CD4-positive, alpha-beta T cell (primary cell): Measurements from ENCODE around the gene CEACAM16. TPM values are rescaled to one million over a fixed set of nuclear protein-coding genes. Genes with fewer than 3 reads are reported as not detected.
A peak's percentile ranks its signal among the peaks of the same experiment; 100 is the strongest.

Source experiments
- ATAC-seq: fragments of 200-7000 bp; cut with Tn5 transposase; one replicate; pipeline ENCODE4 v1.10.0; 2022; ENCODE audit warnings: mild to moderate bottlenecking; ENCODE audit not compliant: poor library complexity
- CTCF ChIA-PET: fragments of 350-600 bp; sonication (Branson Sonifier 250); formaldehyde crosslinking; loops from one replicate; lab custom pipeline; 2021; ENCODE audit warnings: antibody characterized with exemption, inconsistent platforms; lab: Charles Lee
- POLR2A ChIA-PET: fragments of 350-600 bp; sonication (Branson Sonifier 250); formaldehyde crosslinking; loops from one replicate; lab custom pipeline; 2021; ENCODE audit warnings: antibody characterized with exemption, inconsistent platforms; lab: Charles Lee
- DNase-seq, 14 experiments: peaks; one replicate each; pipeline ENCODE4 v3.0.0-alpha.2; 2013 to 2020; ENCODE audit warnings: mixed read lengths in 2 of 14
- H3K27ac ChIP-seq, 2 donors: one replicate each; pipeline versions ENCODE4 v1.5.1 to v1.7.0; 2013; ENCODE audit warnings: low read length in 2 of 2, low read depth in 1 of 2, mild to moderate bottlenecking in 1 of 2
- H3K27me3 ChIP-seq, 2 experiments: 1 replicate in 1 of 2; 2 replicates in 1 of 2; pipeline versions ENCODE4 v1.6.1 to v1.7.0; 2013; ENCODE audit warnings: low read length in 2 of 2, control low read depth in 1 of 2, mild to moderate bottlenecking in 1 of 2, moderate library complexity in 1 of 2; ENCODE audit not compliant: insufficient read depth in 2 of 2, control insufficient read depth in 1 of 2
- H3K36me3 ChIP-seq: one replicate; pipeline ENCODE4 v1.6.1; 2013; ENCODE audit warnings: low read length, control low read depth; ENCODE audit not compliant: insufficient read depth
- H3K4me1 ChIP-seq: one replicate; pipeline ENCODE4 v1.6.1; 2013; ENCODE audit warnings: low read length, control low read depth; ENCODE audit not compliant: insufficient read depth
- H3K4me3 ChIP-seq: one replicate; pipeline ENCODE4 v1.5.1; 2013; ENCODE audit warnings: mild to moderate bottlenecking, low read length, moderate library complexity
- H3K9me3 ChIP-seq, 2 experiments: 1 replicate in 1 of 2; 2 replicates in 1 of 2; pipeline versions ENCODE4 v1.6.1 to v1.7.0; 2013; ENCODE audit warnings: low read length in 2 of 2, mild to moderate bottlenecking in 2 of 2, control low read depth in 1 of 2, moderate library complexity in 1 of 2; ENCODE audit not compliant: control insufficient read depth in 1 of 2, insufficient read depth in 1 of 2
- H3K27ac Mint-ChIP-seq: one replicate; pipeline ENCODE4 v1.8.0; 2020; ENCODE audit warnings: mixed read lengths
- H3K27me3 Mint-ChIP-seq: one replicate; pipeline ENCODE4 v1.8.0; 2021; ENCODE audit warnings: mixed read lengths
- H3K36me3 Mint-ChIP-seq: one replicate; pipeline ENCODE4 v1.8.0; 2021; ENCODE audit warnings: low read depth, mixed read lengths
- H3K4me1 Mint-ChIP-seq: one replicate; pipeline ENCODE4 v1.8.0; 2021; ENCODE audit warnings: low read depth, mixed read lengths
- H3K4me3 Mint-ChIP-seq: one replicate; pipeline ENCODE4 v1.8.0; 2020; ENCODE audit warnings: mild to moderate bottlenecking, mixed read lengths
- H3K9me3 Mint-ChIP-seq: one replicate; pipeline ENCODE4 v1.8.0; 2020; ENCODE audit warnings: mixed read lengths
- intact Hi-C, 2 experiments: fragments of 100-400 bp; cut with DNase I in 1 of 2; cut with micrococcal nuclease in 1 of 2; formaldehyde crosslinking; loops; one replicate each; pipeline versions ENCODE4 v1.15.1 to v1.9.0; 2023 to 2025; cut with DNase I, micrococcal nuclease
- microRNA-seq: library from miRNA; unstranded; fragments of <30 nt; microRNA quantifications from one replicate; pipeline ENCODE4 v1.2.0, GENCODE V29; 2021; ENCODE audit warnings: borderline microRNAs expressed, borderline replicate concordance
- total RNA-seq, 174 experiments: library from RNA in 2 of 174; stranded (reverse) in 2 of 174; gene quantifications; one replicate each; pipeline ENCODE4 v1.2.3 and lab custom pipeline; 2021 to 2026
- TF ChIP-seq, protein P1 (sequence below): fragments of 200-600 bp; IDR thresholded peaks from one replicate; pipeline ENCODE4 v1.8.0; 2022; ENCODE audit warnings: antibody characterized with exemption, mild to moderate bottlenecking

CEACAM16 gene
- total RNA-seq, 2 experiments from 2014 or later: not detected

DNA sequence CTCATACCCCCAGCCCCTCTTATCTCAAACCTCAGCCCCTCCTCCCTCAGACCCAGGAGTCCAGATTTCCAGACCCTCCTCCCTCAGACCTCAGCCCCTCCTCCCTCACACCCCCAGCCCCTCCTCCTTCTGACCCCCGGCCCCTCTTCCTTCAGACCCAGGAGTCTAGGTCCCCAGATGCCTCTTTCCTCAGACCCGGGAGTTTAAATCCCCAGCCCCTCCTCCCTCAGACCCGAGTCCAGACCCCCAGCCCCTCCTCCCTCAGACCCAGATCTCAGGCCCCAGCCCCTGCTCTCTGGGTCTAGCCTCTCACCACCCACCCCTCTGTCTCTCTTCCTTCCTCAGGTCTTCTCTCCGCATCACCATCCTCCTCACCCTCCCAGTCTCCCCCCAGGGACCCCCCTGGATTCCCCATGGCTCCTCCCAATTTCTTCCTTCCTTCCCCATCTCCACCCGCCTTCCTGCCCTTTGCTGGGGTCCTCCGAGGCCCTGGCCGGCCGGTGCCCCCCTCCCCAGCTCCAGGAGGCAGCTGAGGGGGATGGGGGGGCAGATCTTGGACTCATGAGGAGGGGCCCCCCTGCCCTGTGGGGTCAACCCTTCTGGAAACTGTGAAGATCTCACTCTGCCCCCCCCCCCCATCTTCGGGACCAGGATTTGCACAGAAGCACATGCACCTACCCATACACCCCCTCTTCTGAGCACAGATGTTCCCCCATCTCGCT, 60.3 kb downstream of the CEACAM16 start:
- H3K9me3 ChIP-seq: no peaks in the 10 kb centered on the region
- no peaks in the 10 kb centered on the region for H3K9me3 Mint-ChIP-seq
- no peak overlapping the region for H3K4me3 ChIP-seq
- H3K4me3 Mint-ChIP-seq: no peak overlapping the region
- peaks cover 68% of the 10 kb centered on the region for H3K4me1 ChIP-seq
- intact Hi-C loops: no loop called here
- peaks cover 43% of the 10 kb centered on the region for H3K36me3 Mint-ChIP-seq
- peaks cover 50% of the 10 kb centered on the region for H3K4me1 Mint-ChIP-seq
- TF ChIP-seq, protein P1, sequence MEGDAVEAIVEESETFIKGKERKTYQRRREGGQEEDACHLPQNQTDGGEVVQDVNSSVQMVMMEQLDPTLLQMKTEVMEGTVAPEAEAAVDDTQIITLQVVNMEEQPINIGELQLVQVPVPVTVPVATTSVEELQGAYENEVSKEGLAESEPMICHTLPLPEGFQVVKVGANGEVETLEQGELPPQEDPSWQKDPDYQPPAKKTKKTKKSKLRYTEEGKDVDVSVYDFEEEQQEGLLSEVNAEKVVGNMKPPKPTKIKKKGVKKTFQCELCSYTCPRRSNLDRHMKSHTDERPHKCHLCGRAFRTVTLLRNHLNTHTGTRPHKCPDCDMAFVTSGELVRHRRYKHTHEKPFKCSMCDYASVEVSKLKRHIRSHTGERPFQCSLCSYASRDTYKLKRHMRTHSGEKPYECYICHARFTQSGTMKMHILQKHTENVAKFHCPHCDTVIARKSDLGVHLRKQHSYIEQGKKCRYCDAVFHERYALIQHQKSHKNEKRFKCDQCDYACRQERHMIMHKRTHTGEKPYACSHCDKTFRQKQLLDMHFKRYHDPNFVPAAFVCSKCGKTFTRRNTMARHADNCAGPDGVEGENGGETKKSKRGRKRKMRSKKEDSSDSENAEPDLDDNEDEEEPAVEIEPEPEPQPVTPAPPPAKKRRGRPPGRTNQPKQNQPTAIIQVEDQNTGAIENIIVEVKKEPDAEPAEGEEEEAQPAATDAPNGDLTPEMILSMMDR: no peak
- no peaks in the 10 kb centered on the region for H3K27me3 Mint-ChIP-seq
- ATAC-seq (no peak), DNase-seq (no peak)
- POLR2A ChIA-PET: no interaction called here
- no peaks in the 10 kb centered on the region for H3K27me3 ChIP-seq
- CTCF ChIA-PET: no interaction called here
- peak overlapping the region; percentile 60 for H3K27ac Mint-ChIP-seq
- H3K36me3 ChIP-seq: peaks cover 46% of the 10 kb centered on the region
- no peak overlapping the region for H3K27ac ChIP-seq

Small RNA genes within 50 kb of the gene (microRNA-seq; reads per million reads assigned to microRNA genes)
- not detected for gene MIR4531
- gene MIR8085: not detected

Other genes starting within 250 kb of the CEACAM16 start
- 1 to 10 TPM; 7.6 to 9.4 TPM for gene ZNF180, start 198.6 kb upstream of the CEACAM16 start, total RNA-seq
- gene CEACAM20, start 169.5 kb upstream of the CEACAM16 start, total RNA-seq: not detected
- gene IGSF23, start 85.6 kb upstream of the CEACAM16 start, total RNA-seq: not detected
- under 1 TPM; 0.67 to 0.82 TPM for gene PVR, start 55.2 kb upstream of the CEACAM16 start, total RNA-seq
- under 1 TPM; 0.27 to 0.78 TPM for gene CEACAM19, start 27.7 kb upstream of the CEACAM16 start, total RNA-seq
- gene BCL3, start 49.6 kb downstream of the CEACAM16 start, total RNA-seq: 10 to 100 TPM; 90.9 to 97.1 TPM
- not detected for gene CBLC, start 78.7 kb downstream of the CEACAM16 start, total RNA-seq
- not detected for gene BCAM, start 110.0 kb downstream of the CEACAM16 start, total RNA-seq
- 1 to 10 TPM; 1.8 to 1.9 TPM for gene NECTIN2, start 147.1 kb downstream of the CEACAM16 start, total RNA-seq
- 10 to 100 TPM; 25.4 to 26.8 TPM for gene TOMM40, start 192.1 kb downstream of the CEACAM16 start, total RNA-seq
- 1 to 10 TPM; 4.5 to 5.2 TPM for gene APOE, start 206.6 kb downstream of the CEACAM16 start, total RNA-seq
- gene APOC1, start 215.5 kb downstream of the CEACAM16 start, total RNA-seq: not detected
- not detected for gene APOC4, start 243.1 kb downstream of the CEACAM16 start, total RNA-seq
- gene APOC2, start 246.9 kb downstream of the CEACAM16 start, total RNA-seq: not detected